Transverse colon (tissue), 4 donors: ENCODE measurements around the gene HOXB1. TPM values are rescaled to one million over a fixed set of nuclear protein-coding genes. Genes with fewer than 3 reads are reported as not detected.

Source experiments
- DNase-seq: peaks from one replicate; pipeline ENCODE4 v3.0.0-alpha.2; 2019
- H3K27ac ChIP-seq, 4 donors: fragments of 200-600 bp; sonication (generic); 2 replicates each; pipeline ENCODE4 v1.5.1; 2016 to 2018; ENCODE audit warnings: inconsistent platforms in 4 of 4
- H3K27me3 ChIP-seq: fragments of 200-600 bp; sonication (generic); 2 replicates; pipeline ENCODE4 v1.5.1; 2017; ENCODE audit warnings: inconsistent platforms
- H3K36me3 ChIP-seq, 4 donors: fragments of 200-600 bp; sonication (generic); 2 replicates each; pipeline ENCODE4 v1.5.1; 2017 to 2019; ENCODE audit warnings: inconsistent platforms in 4 of 4
- H3K4me1 ChIP-seq, 4 donors: fragments of 200-600 bp; sonication (generic); 2 replicates each; pipeline ENCODE4 v1.5.1; 2017 to 2020; ENCODE audit warnings: inconsistent platforms in 4 of 4
- H3K4me3 ChIP-seq, 4 donors: fragments of 200-600 bp; sonication (generic); 1 replicate in 1 of 4; 2 replicates in 3 of 4; pipeline versions ENCODE4 v1.5.1 to v1.6.1; 2017 to 2019; ENCODE audit warnings: inconsistent platforms in 4 of 4
- H3K9me3 ChIP-seq, 2 donors: fragments of 200-600 bp; sonication (generic); 2 replicates each; pipeline ENCODE4 v1.5.1; 2017 to 2019; ENCODE audit warnings: inconsistent platforms in 2 of 2
- EP300 ChIP-seq: sonication (generic); formaldehyde crosslinking; IDR thresholded peaks from one replicate; pipeline ENCODE4 v1.6.1; 2017; ENCODE audit warnings: antibody characterized with exemption, low read depth
- POLR2A ChIP-seq: fragments of 450-650 bp; IDR thresholded peaks from one replicate; pipeline ENCODE4 v1.6.1; 2016; ENCODE audit warnings: antibody characterized with exemption, mild to moderate bottlenecking, moderate library complexity
- POLR2AphosphoS5 ChIP-seq, 3 donors: sonication (generic); formaldehyde crosslinking; IDR thresholded peaks; one replicate each; pipeline ENCODE4 v1.6.1; 2016; ENCODE audit warnings: antibody characterized with exemption in 3 of 3
- WGBS, 2 donors: methylation state at CpG; one replicate each; pipeline ENCODE4 v1.1.5; 2018; ENCODE audit warnings: low coverage in 1 of 2; 5-methylcytosine and 5-hydroxymethylcytosine counted together
- in situ Hi-C, 4 donors: fragments of 200-750 bp; cut with MboI; loops; one replicate each; pipeline versions ENCODE4 v1.15.0 to v1.15.1; 2017; ENCODE audit warnings: low sequenced_read_pairs in 3 of 4, low pct_ligation_motif_present in 1 of 4, low pct_unique_long_range_greater_than_20kb in 1 of 4
- intact Hi-C: fragments of 100-400 bp; cut with DNase I; formaldehyde crosslinking; loops from one replicate; pipeline ENCODE4 v1.15.1; 2023; ENCODE audit warnings: low total_unique reads
- total RNA-seq, 4 donors: library from RNA; depleted of rRNA; stranded (reverse); fragments of >200 nt; gene quantifications; one replicate each; pipeline ENCODE4 v1.1.0, GENCODE V29; 2016
- TF ChIP-seq, protein P1 (sequence below), 5 experiments: fragments of 200-600 bp in 3 of 5; fragments of 450-650 bp in 2 of 5; sonication (generic) in 3 of 5; IDR thresholded peaks; 1 replicate in 2 of 5; 2 replicates in 3 of 5; pipeline ENCODE4 v1.5.1; 2016 to 2017; ENCODE audit warnings: antibody characterized with exemption in 5 of 5, inconsistent platforms in 3 of 5, mild to moderate bottlenecking in 2 of 5, moderate library complexity in 1 of 5

The HOXB1 gene
- total RNA-seq, 4 donors from 2014 or later = not detected

DNA sequence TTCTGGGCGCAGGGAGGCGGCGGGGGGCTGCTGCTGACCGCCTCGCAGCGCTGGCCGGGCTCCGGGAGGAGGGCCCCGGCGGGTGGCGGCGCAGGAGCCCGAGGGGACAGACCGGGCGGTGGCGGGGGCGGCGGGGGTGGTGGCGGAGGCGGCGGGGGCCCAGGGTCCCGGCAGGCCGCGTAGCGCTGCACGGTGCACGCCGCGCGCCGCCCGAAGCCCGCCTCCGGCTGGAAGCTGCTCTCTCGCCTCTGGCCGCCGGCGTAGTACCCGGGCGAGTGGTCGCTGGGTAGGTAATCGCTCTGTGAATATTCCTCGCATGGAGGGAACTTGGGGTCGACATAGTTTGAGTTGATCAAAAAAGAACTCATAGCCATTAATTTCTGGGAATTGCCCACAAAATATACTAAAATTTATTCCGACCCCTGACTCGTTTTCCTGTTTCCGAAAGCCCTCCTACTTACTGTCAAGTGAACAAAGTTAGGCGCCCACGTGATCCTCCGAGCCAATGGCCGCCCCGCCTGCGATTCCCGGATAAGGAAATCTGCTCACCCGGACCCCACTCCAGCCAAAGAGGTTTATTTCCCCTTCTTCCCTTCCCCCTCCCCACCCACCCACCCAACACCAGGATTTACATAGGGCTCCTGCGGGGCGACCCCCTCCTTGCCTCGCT, 47.3 kb upstream of the HOXB1 start, which contains the start of gene HOXB4:
HOXB4 (minus strand) TSS at position 405 of the 670 bp plus-strand sequence; CDS start at position 374, 31 bp downstream.
- Histone ChIP-seq H3K27ac (peak within 1 kb of the TSS; percentile 89 to 95 (median 92)), H3K9me3 (no peaks in the 10 kb centered on the region), H3K4me1 (peaks cover 18 to 84% (median 69%) of the 10 kb centered on the region in 4 donors), H3K27me3 (peaks cover 7% of the 10 kb centered on the region), H3K36me3 (no peaks in the 10 kb centered on the region), H3K4me3 (peak within 1 kb of the TSS; percentile 38 to 54 (median 46))
- TF ChIP-seq POLR2AphosphoS5 (IDR thresholded peaks at IDR 0.05) (peak in 2 of 3 donors; percentile 14 to 46), POLR2A (no peak), EP300 (no peak)
- TF ChIP-seq, protein P1, sequence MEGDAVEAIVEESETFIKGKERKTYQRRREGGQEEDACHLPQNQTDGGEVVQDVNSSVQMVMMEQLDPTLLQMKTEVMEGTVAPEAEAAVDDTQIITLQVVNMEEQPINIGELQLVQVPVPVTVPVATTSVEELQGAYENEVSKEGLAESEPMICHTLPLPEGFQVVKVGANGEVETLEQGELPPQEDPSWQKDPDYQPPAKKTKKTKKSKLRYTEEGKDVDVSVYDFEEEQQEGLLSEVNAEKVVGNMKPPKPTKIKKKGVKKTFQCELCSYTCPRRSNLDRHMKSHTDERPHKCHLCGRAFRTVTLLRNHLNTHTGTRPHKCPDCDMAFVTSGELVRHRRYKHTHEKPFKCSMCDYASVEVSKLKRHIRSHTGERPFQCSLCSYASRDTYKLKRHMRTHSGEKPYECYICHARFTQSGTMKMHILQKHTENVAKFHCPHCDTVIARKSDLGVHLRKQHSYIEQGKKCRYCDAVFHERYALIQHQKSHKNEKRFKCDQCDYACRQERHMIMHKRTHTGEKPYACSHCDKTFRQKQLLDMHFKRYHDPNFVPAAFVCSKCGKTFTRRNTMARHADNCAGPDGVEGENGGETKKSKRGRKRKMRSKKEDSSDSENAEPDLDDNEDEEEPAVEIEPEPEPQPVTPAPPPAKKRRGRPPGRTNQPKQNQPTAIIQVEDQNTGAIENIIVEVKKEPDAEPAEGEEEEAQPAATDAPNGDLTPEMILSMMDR (IDR thresholded peaks at IDR 0.05) = no peak
- 9% methylated on average over 23 of the region's 58 CpGs; no CpG with 5 or more reads in 1 of the 2 donors for WGBS, 2 donors
- in situ Hi-C loops = no loop called here
- intact Hi-C loops = loop anchor here (5.0 kb wide), 1 partner anchor 36 kb away; no protein-coding TSS in a partner anchor
- peak; percentile 80 for DNase-seq

DNA sequence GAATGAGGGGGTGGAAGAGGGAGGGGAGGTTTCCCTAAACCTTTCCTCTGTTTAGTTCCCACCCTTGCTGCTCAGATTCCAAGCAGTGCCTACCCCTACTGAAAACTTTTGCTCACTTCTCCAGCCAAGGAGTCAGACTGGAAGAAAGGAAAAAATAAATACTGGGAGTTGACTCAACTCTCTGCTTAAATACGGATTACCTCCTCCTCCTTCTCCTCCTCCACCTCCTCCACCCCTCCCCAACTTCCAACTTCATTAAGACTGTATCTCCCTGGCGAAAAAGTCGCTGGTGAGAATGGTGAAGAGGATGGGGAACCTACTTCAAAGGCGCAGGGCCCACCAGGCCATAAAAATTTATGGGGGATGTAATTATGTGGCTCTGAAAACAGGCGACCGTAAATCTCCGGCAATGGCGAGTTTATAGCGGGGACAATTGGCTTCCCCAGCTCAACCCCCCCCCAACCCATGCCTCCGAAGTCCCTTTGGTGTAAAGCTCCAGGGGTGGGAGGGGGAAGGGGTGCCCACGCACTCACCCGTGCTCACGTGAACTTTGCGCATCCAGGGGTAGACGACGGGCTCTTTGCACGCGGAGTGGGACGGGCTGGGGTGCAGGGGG, 46.6 kb upstream of the HOXB1 start:
- DNase-seq = no peak
- Histone ChIP-seq H3K36me3 (no peaks in the 10 kb centered on the region), H3K27ac (peak overlapping the region; percentile 89 to 95 (median 92)), H3K27me3 (peaks cover 7% of the 10 kb centered on the region), H3K9me3 (no peaks in the 10 kb centered on the region), H3K4me3 (peak overlapping the region; percentile 6 to 54 (median 46)), H3K4me1 (peaks cover 24 to 85% (median 69%) of the 10 kb centered on the region in 4 donors)
- in situ Hi-C loops = no loop called here
- intact Hi-C loops = loop anchor here (5.0 kb wide), 1 partner anchor 35 kb away; no protein-coding TSS in a partner anchor
- WGBS, 2 donors = 0 to 1% methylated on average over 3 to 10 of the region's 19 CpGs
- TF ChIP-seq, protein P1 (IDR thresholded peaks at IDR 0.05) = no peak
- TF ChIP-seq EP300 = no peak
- TF ChIP-seq POLR2AphosphoS5 (IDR thresholded peaks at IDR 0.05) = peak in 1 of 3 donors; percentile 17
- TF ChIP-seq POLR2A = no peak

DNA sequence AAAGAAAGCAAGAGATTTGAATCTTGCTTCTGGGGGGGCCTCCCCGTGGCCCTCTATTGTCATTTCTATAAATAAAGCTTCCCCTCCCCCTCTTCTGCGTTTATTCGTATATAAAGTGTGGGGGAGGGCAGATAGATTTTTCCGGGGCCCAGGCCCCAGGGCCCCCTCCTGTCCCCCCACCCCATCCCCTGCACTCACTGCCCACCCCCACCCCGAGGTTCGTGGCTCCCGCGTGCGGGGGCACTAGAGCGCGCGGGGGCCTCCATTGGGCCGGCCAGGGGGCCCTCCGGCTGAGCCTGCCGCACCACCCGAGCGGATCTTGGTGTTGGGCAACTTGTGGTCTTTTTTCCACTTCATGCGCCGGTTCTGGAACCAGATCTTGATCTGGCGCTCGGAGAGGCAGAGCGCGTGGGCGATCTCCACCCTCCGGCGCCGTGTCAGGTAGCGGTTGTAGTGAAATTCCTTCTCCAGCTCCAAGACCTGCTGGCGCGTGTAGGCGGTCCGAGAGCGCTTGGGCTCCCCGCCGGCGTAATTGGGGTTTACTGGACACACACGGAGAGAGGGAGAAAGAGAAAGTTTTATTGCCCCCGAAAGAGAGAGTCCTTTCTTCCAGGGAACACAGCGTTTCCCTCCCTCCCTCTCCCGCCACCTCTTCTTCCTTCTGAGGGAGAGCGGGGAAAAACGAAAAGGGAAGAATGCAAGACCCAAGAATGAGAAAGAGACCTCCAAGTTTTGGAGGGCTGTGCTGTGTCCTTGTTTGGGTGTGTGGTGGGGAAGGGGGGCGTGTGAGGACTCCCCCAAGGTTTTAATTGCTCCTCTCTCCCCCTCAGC, 45.9 kb upstream of the HOXB1 start:
- TF ChIP-seq EP300 (no peak), POLR2AphosphoS5 (IDR thresholded peaks at IDR 0.05) (peak; percentile 5 to 36 (median 32)), POLR2A (no peak)
- TF ChIP-seq, protein P1 (IDR thresholded peaks at IDR 0.05) = no peak
- 33 to 37% methylated on average over 1 to 43 of the region's 43 CpGs for WGBS, 2 donors
- H3K9me3 ChIP-seq = no peaks in the 10 kb centered on the region
- H3K27ac ChIP-seq = peak overlapping the region; percentile 89 to 95 (median 92)
- DNase-seq = no peak
- H3K4me3 ChIP-seq = peak overlapping the region; percentile 6 to 54 (median 46)
- peaks cover 30 to 92% (median 73%) of the 10 kb centered on the region in 4 donors for H3K4me1 ChIP-seq
- in situ Hi-C loops = no loop called here
- H3K36me3 ChIP-seq = no peaks in the 10 kb centered on the region
- intact Hi-C loops = loop anchor here (5.0 kb wide), 1 partner anchor 34 kb away; no protein-coding TSS in a partner anchor
- H3K27me3 ChIP-seq = peaks cover 7% of the 10 kb centered on the region
